Gastrocnemius medialis (tissue), 4 donors: Measurements from ENCODE around the gene CXCL12. TPM values are rescaled to one million over a fixed set of nuclear protein-coding genes. Genes with fewer than 3 reads are reported as not detected.

Experiments used
- ATAC-seq, 2 donors: fragments of 150-250 bp; one replicate each; pipeline ENCODE4 v1.9.1; 2016
- DNase-seq, 2 donors: peaks; one replicate each; pipeline ENCODE4 v3.0.0-alpha.2; 2019
- H3K27ac ChIP-seq, 4 donors: fragments of 200-600 bp; sonication (generic); 1 replicate in 1 of 4; 2 replicates in 3 of 4; pipeline ENCODE4 v1.5.1; 2016 to 2018; ENCODE audit warnings: mild to moderate bottlenecking in 2 of 4, moderate library complexity in 1 of 4
- H3K27me3 ChIP-seq, 3 donors: fragments of 200-600 bp; sonication (generic) in 2 of 3; 1 replicate in 1 of 3; 2 replicates in 2 of 3; pipeline versions ENCODE4 v1.5.1 to v1.6.0; 2016 to 2019; ENCODE audit warnings: mild to moderate bottlenecking in 1 of 3, moderate library complexity in 1 of 3
- H3K36me3 ChIP-seq, 2 donors: fragments of 200-600 bp; sonication (generic) in 1 of 2; one replicate each; pipeline ENCODE4 v1.5.1; 2017 to 2018
- H3K4me1 ChIP-seq, 2 donors: fragments of 200-600 bp; sonication (generic) in 1 of 2; one replicate each; pipeline ENCODE4 v1.5.1; 2016 to 2017; ENCODE audit warnings: mild to moderate bottlenecking in 2 of 2
- H3K4me3 ChIP-seq, 4 donors: fragments of 200-600 bp; sonication (generic) in 3 of 4; 1 replicate in 1 of 4; 2 replicates in 3 of 4; pipeline ENCODE4 v1.5.1; 2016 to 2019; ENCODE audit warnings: mild to moderate bottlenecking in 2 of 4
- H3K9me3 ChIP-seq, 3 donors: fragments of 200-600 bp; sonication (generic) in 2 of 3; 1 replicate in 1 of 3; 2 replicates in 2 of 3; pipeline ENCODE4 v1.5.1; 2016 to 2019
- CTCF ChIP-seq, 5 experiments: fragments of 450-650 bp in 3 of 5; fragments of 200-600 bp in 2 of 5; sonication (generic) in 2 of 5; IDR thresholded peaks in 4 of 5; conservative IDR thresholded peaks in 1 of 5; 1 replicate in 4 of 5; 2 replicates in 1 of 5; pipeline ENCODE4 v1.5.1; 2016 to 2019; ENCODE audit warnings: antibody characterized with exemption in 5 of 5, mild to moderate bottlenecking in 3 of 5, moderate library complexity in 3 of 5
- POLR2A ChIP-seq, 2 donors: fragments of 450-650 bp; IDR thresholded peaks; one replicate each; pipeline ENCODE4 v1.6.1; 2017; ENCODE audit warnings: antibody characterized with exemption in 2 of 2, mild to moderate bottlenecking in 2 of 2, moderate library complexity in 2 of 2
- in situ Hi-C, 4 donors: fragments of 200-750 bp; cut with MboI; loops; one replicate each; pipeline versions ENCODE4 v1.15.0 to v1.8.0; 2017; ENCODE audit warnings: low sequenced_read_pairs in 4 of 4
- intact Hi-C: fragments of 100-400 bp; cut with DNase I; formaldehyde crosslinking; loops from one replicate; pipeline ENCODE4 v1.15.1; 2023; ENCODE audit warnings: low total_unique reads
- total RNA-seq, 4 donors: library from RNA; depleted of rRNA; stranded (reverse); fragments of >200 nt; gene quantifications; one replicate each; pipeline versions ENCODE4 v1.1.0 to v1.2.3, GENCODE V29; 2016

The CXCL12 gene
- total RNA-seq, 4 donors from 2014 or later: 8.6 to 22.0 (median 18.0) TPM

GRCh38 chr10:44369296-44369695, 15.6 kb downstream of the CXCL12 start:
- DNase-seq: no peak
- H3K9me3 ChIP-seq: no peaks in the 10 kb centered on the region
- H3K27ac ChIP-seq: no peak overlapping the region
- ATAC-seq: no peak
- in situ Hi-C loops: no loop called here
- intact Hi-C loops: no loop called here
- H3K4me1 ChIP-seq: no peaks in the 10 kb centered on the region
- no peak overlapping the region for H3K4me3 ChIP-seq
- no peaks in the 10 kb centered on the region for H3K27me3 ChIP-seq
- peaks cover 0 to 13% of the 10 kb centered on the region in 2 donors for H3K36me3 ChIP-seq
- TF ChIP-seq POLR2A (IDR thresholded peaks at IDR 0.05): no peak
- TF ChIP-seq CTCF (IDR thresholded peaks at IDR 0.05 in 4 of 5, conservative IDR thresholded peaks at IDR 0.05 in 1 of 5): no peak

- Histone ChIP-seq H3K36me3 (peaks cover 0 to 12% of the 10 kb centered on the region in 2 donors), H3K9me3 (no peaks in the 10 kb centered on the region), H3K4me3 (no peak overlapping the region), H3K27ac (no peak overlapping the region), H3K4me1 (no peaks in the 10 kb centered on the region), H3K27me3 (no peaks in the 10 kb centered on the region)
- TF ChIP-seq POLR2A (IDR thresholded peaks at IDR 0.05) (no peak), CTCF (IDR thresholded peaks at IDR 0.05 in 4 of 5, conservative IDR thresholded peaks at IDR 0.05 in 1 of 5) (no peak)
- no peak for DNase-seq
- ATAC-seq: no peak
- intact Hi-C loops: no loop called here
- in situ Hi-C loops: no loop called here
Measured at GRCh38 chr10:44368637-44369036, 16.3 kb downstream of the CXCL12 start.

- H3K36me3 ChIP-seq: peaks cover 0 to 5% of the 10 kb centered on the region in 2 donors
- H3K27me3 ChIP-seq: no peaks in the 10 kb centered on the region
- DNase-seq (no peak), ATAC-seq (no peak)
- TF ChIP-seq POLR2A (IDR thresholded peaks at IDR 0.05) (no peak), CTCF (IDR thresholded peaks at IDR 0.05 in 4 of 5, conservative IDR thresholded peaks at IDR 0.05 in 1 of 5) (no peak)
- no peak overlapping the region for H3K4me3 ChIP-seq
- intact Hi-C loops (no loop called here), in situ Hi-C loops (no loop called here)
- no peaks in the 10 kb centered on the region for H3K9me3 ChIP-seq
- H3K27ac ChIP-seq: no peak overlapping the region
- H3K4me1 ChIP-seq: peaks cover 0 to 5% of the 10 kb centered on the region in 2 donors
Measured at GRCh38 chr10:44366941-44367630, 17.8 kb downstream of the CXCL12 start.

- in situ Hi-C loops (no loop called here), intact Hi-C loops (no loop called here)
- no peak overlapping the region for H3K27ac ChIP-seq
- H3K27me3 ChIP-seq: no peaks in the 10 kb centered on the region
- no peak for TF ChIP-seq CTCF (IDR thresholded peaks at IDR 0.05 in 4 of 5, conservative IDR thresholded peaks at IDR 0.05 in 1 of 5)
- no peak for TF ChIP-seq POLR2A (IDR thresholded peaks at IDR 0.05)
- H3K4me3 ChIP-seq: no peak overlapping the region
- ATAC-seq: no peak
- no peaks in the 10 kb centered on the region for H3K9me3 ChIP-seq
- peaks cover 0 to 5% of the 10 kb centered on the region in 2 donors for H3K4me1 ChIP-seq
- DNase-seq: no peak
- no peaks in the 10 kb centered on the region for H3K36me3 ChIP-seq
Measured at GRCh38 chr10:44364566-44364965, 20.3 kb downstream of the CXCL12 start.

GRCh38 chr10:44363716-44364115, 21.2 kb downstream of the CXCL12 start:
- peaks cover 0 to 5% of the 10 kb centered on the region in 2 donors for H3K4me1 ChIP-seq
- DNase-seq: no peak
- no peaks in the 10 kb centered on the region for H3K27me3 ChIP-seq
- no peak overlapping the region for H3K4me3 ChIP-seq
- in situ Hi-C loops (no loop called here), intact Hi-C loops (no loop called here)
- ATAC-seq: no peak
- no peaks in the 10 kb centered on the region for H3K36me3 ChIP-seq
- no peak overlapping the region for H3K27ac ChIP-seq
- no peaks in the 10 kb centered on the region for H3K9me3 ChIP-seq
- no peak for TF ChIP-seq POLR2A (IDR thresholded peaks at IDR 0.05)
- no peak for TF ChIP-seq CTCF (IDR thresholded peaks at IDR 0.05 in 4 of 5, conservative IDR thresholded peaks at IDR 0.05 in 1 of 5)
